ENCODE measurements around the gene DMTF1. TPM values are rescaled to one million over a fixed set of nuclear protein-coding genes. Genes with fewer than 3 reads are reported as not detected.

Gene DMTF1
- polyA plus RNA-seq, 1 of the 3 experiments (the other 2 are of a cell fraction) = 108 TPM

GRCh38 chr7:87231258-87231657, 79.0 kb downstream of the DMTF1 start:
- TF ChIP-seq ZBTB33 (IDR thresholded peaks at IDR 0.05; ENCODE audit: borderline replicate concordance, low read depth) (no peak), CHD2 (IDR thresholded peaks at IDR 0.05; ENCODE audit: low read length, partially characterized antibody) (peak; percentile 37), SMC3 (IDR thresholded peaks at IDR 0.05; ENCODE audit: low read depth, low read length) (no peak)
- Histone ChIP-seq H3K4me2 (no peak overlapping the region), H3K79me2 (ENCODE audit: insufficient read depth) (no peaks in the 10 kb centered on the region), H2AFZ (ENCODE audit: low read depth) (no peak overlapping the region), H3K27me3 (ENCODE audit: insufficient read depth) (no peaks in the 10 kb centered on the region; the same call in 1 of the 2 replicates), H3K9me2 (no peaks in the 10 kb centered on the region), H3K27ac (ENCODE audit: low read depth in 2 of 2, low read length in 1 of 2) (no peak overlapping the region), H3K9me3 (no peaks in the 10 kb centered on the region), H3K4me1 (ENCODE audit: control insufficient read depth in 1 of 2, insufficient read depth in 2 of 2, low read depth in 1 of 2, low read length in 1 of 2) (peaks cover 0 to 16% of the 10 kb centered on the region in 2 experiments; a peak in 1 of 4 replicates), H3K9ac (no peak overlapping the region), H3K4me3 (ENCODE audit: low read depth in 2 of 2, low read length in 1 of 2) (no peak overlapping the region), H4K20me1 (ENCODE audit: insufficient read depth) (no peaks in the 10 kb centered on the region), H3K36me3 (replicated peaks in 1 of 2; ENCODE audit: control insufficient read depth in 1 of 2, insufficient read depth in 2 of 2, low read length in 1 of 2) (no peaks in the 10 kb centered on the region), H3F3A (replicated peaks; ENCODE audit: insufficient read depth) (no peaks in the 10 kb centered on the region)
- peak; percentile 35 for DNase-seq
- WGBS (ENCODE audit: low lambda C conversion rate) = 60% methylated on average over 7 of the region's 7 CpGs
- ChIA-PET POLR2A (interaction anchor here (0.7 to 1.7 kb wide), 2 partner anchors 11 to 79 kb away, joined by 4 to 8 read pairs; partner anchors contain the start of genes DMTF1 and TMEM243), CTCF (interaction anchor here (0.8 to 1.5 kb wide), 6 partner anchors 11 to 228 kb away, joined by 3 to 7 read pairs (median 4); partner anchors contain the start of gene ELAPOR2)

- Histone ChIP-seq H3K9me2 (no peaks in the 10 kb centered on the region), H2AFZ (ENCODE audit: low read depth) (no peak overlapping the region), H3K79me2 (ENCODE audit: insufficient read depth) (no peaks in the 10 kb centered on the region), H3K9me3 (no peaks in the 10 kb centered on the region), H3K36me3 (replicated peaks in 1 of 2; ENCODE audit: control insufficient read depth in 1 of 2, insufficient read depth in 2 of 2, low read length in 1 of 2) (no peaks in the 10 kb centered on the region), H3K27me3 (ENCODE audit: insufficient read depth) (no peaks in the 10 kb centered on the region; the same call in 1 of the 2 replicates), H3F3A (replicated peaks; ENCODE audit: insufficient read depth) (no peaks in the 10 kb centered on the region), H3K27ac (ENCODE audit: low read depth in 2 of 2, low read length in 1 of 2) (no peak overlapping the region), H3K9ac (no peak overlapping the region), H4K20me1 (ENCODE audit: insufficient read depth) (no peaks in the 10 kb centered on the region), H3K4me2 (no peak overlapping the region), H3K4me1 (ENCODE audit: control insufficient read depth in 1 of 2, insufficient read depth in 2 of 2, low read depth in 1 of 2, low read length in 1 of 2) (peaks cover 0 to 16% of the 10 kb centered on the region in 2 experiments; a peak in 1 of 4 replicates), H3K4me3 (ENCODE audit: low read depth in 2 of 2, low read length in 1 of 2) (no peak overlapping the region)
- no peak for DNase-seq
- CTCF ChIA-PET = interaction anchor here (0.9 to 1.5 kb wide), 5 partner anchors 11 to 228 kb away, joined by 3 to 7 read pairs (median 3); partner anchors contain the start of gene ELAPOR2
- POLR2A ChIA-PET = interaction anchor here (0.7 to 1.7 kb wide), 2 partner anchors 12 to 79 kb away, joined by 4 to 8 read pairs; partner anchors contain the start of genes DMTF1 and TMEM243
- TF ChIP-seq GATA2 (CRISPR knock-in tag; IDR thresholded peaks at IDR 0.05) = no peak
- TF ChIP-seq TCF12 (IDR thresholded peaks at IDR 0.05) = no peak
- no peak for TF ChIP-seq MEF2A (IDR thresholded peaks at IDR 0.05; ENCODE audit: borderline replicate concordance, low read depth)
Measured at GRCh38 chr7:87231711-87232110, 79.5 kb downstream of the DMTF1 start.

GRCh38 chr7:87234949-87235348, 82.7 kb downstream of the DMTF1 start:
- CTCF ChIA-PET = interaction anchor here (1.0 to 1.1 kb wide), 2 partner anchors 78 to 86 kb away, joined by 3 read pairs; no protein-coding TSS in a partner anchor
- Histone ChIP-seq H3K9me2 (no peaks in the 10 kb centered on the region), H3F3A (replicated peaks; ENCODE audit: insufficient read depth) (no peaks in the 10 kb centered on the region), H3K4me2 (no peak overlapping the region), H3K9me3 (no peaks in the 10 kb centered on the region), H3K27me3 (ENCODE audit: insufficient read depth) (no peaks in the 10 kb centered on the region; the same call in 1 of the 2 replicates), H3K79me2 (ENCODE audit: insufficient read depth) (no peaks in the 10 kb centered on the region), H2AFZ (ENCODE audit: low read depth) (no peak overlapping the region), H3K4me1 (ENCODE audit: control insufficient read depth in 1 of 2, insufficient read depth in 2 of 2, low read depth in 1 of 2, low read length in 1 of 2) (peaks cover 0 to 14% of the 10 kb centered on the region in 2 experiments; a peak in 1 of 4 replicates), H3K27ac (ENCODE audit: low read depth in 2 of 2, low read length in 1 of 2) (no peak overlapping the region), H3K36me3 (replicated peaks in 1 of 2; ENCODE audit: control insufficient read depth in 1 of 2, insufficient read depth in 2 of 2, low read length in 1 of 2) (no peaks in the 10 kb centered on the region), H3K9ac (no peak overlapping the region), H4K20me1 (ENCODE audit: insufficient read depth) (no peaks in the 10 kb centered on the region), H3K4me3 (ENCODE audit: low read depth in 2 of 2, low read length in 1 of 2) (no peak overlapping the region)
- no peak for DNase-seq
- POLR2A ChIA-PET = no interaction called here
- TF ChIP-seq JUND (IDR thresholded peaks at IDR 0.05) (no peak), RCOR1 (IDR thresholded peaks at IDR 0.05; ENCODE audit: low read length) (no peak), POLR2AphosphoS5 (IDR thresholded peaks at IDR 0.05; ENCODE audit: low read depth, low read length) (no peak), SMC3 (IDR thresholded peaks at IDR 0.05; ENCODE audit: low read depth, low read length) (no peak), NFIC (IDR thresholded peaks at IDR 0.05; ENCODE audit: borderline replicate concordance) (no peak), PBX3 (IDR thresholded peaks at IDR 0.05) (no peak), EZH2phosphoT487 (IDR thresholded peaks at IDR 0.05; ENCODE audit: borderline replicate concordance, low read depth) (no peak), IRF3 (IDR thresholded peaks at IDR 0.05; ENCODE audit: low read depth, low read length) (no peak), EP300 (IDR thresholded peaks at IDR 0.05; ENCODE audit: borderline replicate concordance in 1 of 2, low read depth in 1 of 2, low read length in 1 of 2) (no peak), MAX (IDR thresholded peaks at IDR 0.05; ENCODE audit: low read depth) (no peak), YY1 (IDR thresholded peaks at IDR 0.05; ENCODE audit: low read depth) (no peak)
